Cardiac fibroblast (primary cell): ENCODE data around the gene CELF6.

Experiments
- DNase-seq, 2 donors: peaks; one replicate each; pipeline versions ENCODE4 v3.0.0 to v3.0.0-alpha.2; 2010; ENCODE audit warnings: low read depth in 2 of 2
- H3K4me3 ChIP-seq, 2 donors: replicated peaks in 1 of 2; 1 replicate in 1 of 2; 2 replicates in 1 of 2; pipeline ENCODE4 v1.5.1; 2011; ENCODE audit warnings: low read depth in 2 of 2, low read length in 2 of 2, mild to moderate bottlenecking in 2 of 2, moderate library complexity in 1 of 2
- TF ChIP-seq, protein P1 (sequence below): IDR thresholded peaks from one replicate; pipeline ENCODE4 v1.5.1; 2011; ENCODE audit warnings: low read depth, mild to moderate bottlenecking, low read length, inconsistent platforms

Gene CELF6

DNA sequence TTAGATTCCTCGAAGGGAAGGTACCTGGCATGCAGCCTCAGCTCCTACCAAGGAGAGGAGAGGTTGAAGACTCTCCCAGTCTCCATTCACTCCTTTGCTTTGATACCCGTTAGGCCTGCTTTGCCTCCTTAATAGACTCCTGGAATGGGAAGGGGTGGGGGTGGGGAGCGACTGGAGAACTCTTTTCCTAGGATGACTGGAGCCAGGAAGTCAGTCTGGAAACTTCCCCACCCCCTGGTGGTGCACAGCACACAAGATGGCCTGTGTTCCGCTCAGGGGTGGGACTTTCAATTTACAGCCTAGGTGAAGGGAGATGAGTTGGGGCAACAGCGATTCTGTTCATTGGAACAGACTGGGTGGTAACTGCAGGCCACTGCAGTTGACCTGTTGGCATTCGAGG lies 21.4 kb upstream of the CELF6 start:
- TF ChIP-seq, protein P1, sequence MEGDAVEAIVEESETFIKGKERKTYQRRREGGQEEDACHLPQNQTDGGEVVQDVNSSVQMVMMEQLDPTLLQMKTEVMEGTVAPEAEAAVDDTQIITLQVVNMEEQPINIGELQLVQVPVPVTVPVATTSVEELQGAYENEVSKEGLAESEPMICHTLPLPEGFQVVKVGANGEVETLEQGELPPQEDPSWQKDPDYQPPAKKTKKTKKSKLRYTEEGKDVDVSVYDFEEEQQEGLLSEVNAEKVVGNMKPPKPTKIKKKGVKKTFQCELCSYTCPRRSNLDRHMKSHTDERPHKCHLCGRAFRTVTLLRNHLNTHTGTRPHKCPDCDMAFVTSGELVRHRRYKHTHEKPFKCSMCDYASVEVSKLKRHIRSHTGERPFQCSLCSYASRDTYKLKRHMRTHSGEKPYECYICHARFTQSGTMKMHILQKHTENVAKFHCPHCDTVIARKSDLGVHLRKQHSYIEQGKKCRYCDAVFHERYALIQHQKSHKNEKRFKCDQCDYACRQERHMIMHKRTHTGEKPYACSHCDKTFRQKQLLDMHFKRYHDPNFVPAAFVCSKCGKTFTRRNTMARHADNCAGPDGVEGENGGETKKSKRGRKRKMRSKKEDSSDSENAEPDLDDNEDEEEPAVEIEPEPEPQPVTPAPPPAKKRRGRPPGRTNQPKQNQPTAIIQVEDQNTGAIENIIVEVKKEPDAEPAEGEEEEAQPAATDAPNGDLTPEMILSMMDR: no peak
- no peak overlapping the region for H3K4me3 ChIP-seq
- peak; percentile 13 to 14 for DNase-seq

- TF ChIP-seq, protein P1: no peak
These were observed 20.4 kb upstream of the CELF6 start for GRCh38 chr15:72340366-72340765.

GRCh38 chr15:72339777-72340177 lies 19.8 kb upstream of the CELF6 start:
- TF ChIP-seq, protein P1: no peak
- H3K4me3 ChIP-seq: no peak overlapping the region
- peak; percentile 92 to 96 for DNase-seq

More at GRCh38 chr15:72340366-72340765, 20.4 kb upstream of the CELF6 start:
- DNase-seq: peak; percentile 22 to 58
- H3K4me3 ChIP-seq: no peak overlapping the region

GRCh38 chr15:72338617-72339321 lies 18.8 kb upstream of the CELF6 start:
- H3K4me3 ChIP-seq: no peak overlapping the region
- TF ChIP-seq, protein P1: no peak
- DNase-seq: peak; percentile 97

DNA sequence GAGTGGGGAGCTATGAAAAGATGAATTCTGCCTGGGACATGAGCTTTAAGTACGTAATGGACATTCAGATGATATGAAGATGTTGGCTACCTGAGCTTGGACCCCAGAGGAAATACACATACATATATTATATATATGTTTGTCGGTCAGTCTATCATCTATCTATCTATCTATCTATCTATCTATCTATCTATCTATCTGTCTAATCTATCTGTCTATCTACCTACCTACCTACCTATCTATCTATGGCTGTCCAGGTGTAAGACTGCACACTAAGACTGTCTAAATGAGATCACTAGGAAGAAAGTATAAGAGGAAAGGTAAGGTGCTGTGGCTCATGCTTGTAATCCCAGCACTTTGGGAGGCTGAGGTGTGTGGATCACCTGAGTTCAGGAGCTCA lies 18.2 kb upstream of the CELF6 start:
- no peak for DNase-seq
- TF ChIP-seq, protein P1: no peak
- H3K4me3 ChIP-seq: no peak overlapping the region

DNA sequence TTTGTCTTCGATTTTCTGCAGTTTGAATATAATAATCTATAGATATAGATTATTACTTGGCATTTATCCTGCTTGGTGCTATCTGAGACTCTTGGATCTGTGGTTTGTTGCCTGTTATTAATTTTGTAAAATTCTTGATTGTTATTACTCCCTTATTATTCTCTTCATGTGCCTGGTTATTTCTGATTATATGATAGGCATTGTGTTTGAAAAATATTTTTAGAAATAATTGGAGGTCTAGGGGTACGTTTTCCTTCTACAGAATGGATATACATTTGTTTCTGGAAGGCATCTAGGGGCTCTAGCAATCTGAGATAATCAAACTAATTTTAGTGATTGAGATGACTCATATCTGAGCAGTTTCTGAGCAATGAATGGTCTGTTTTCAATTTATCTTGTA lies 14.9 kb upstream of the CELF6 start:
- DNase-seq: no peak
- TF ChIP-seq, protein P1: no peak
- no peak overlapping the region for H3K4me3 ChIP-seq

- TF ChIP-seq, protein P1: no peak
- no peak for DNase-seq
- no peak overlapping the region for H3K4me3 ChIP-seq
These were observed 11.1 kb upstream of the CELF6 start for GRCh38 chr15:72331021-72331420.
